HEK293T (cell line): ENCODE measurements around the gene CKMT2.

Source experiments
- CTCF ChIA-PET: fragments of 350-600 bp; formaldehyde crosslinking; extraction: SDS; loops from one replicate; lab custom pipeline; 2021; ENCODE audit warnings: antibody characterized with exemption, inconsistent platforms; lab: Yijun Ruan, JAX
- POLR2A ChIA-PET: fragments of 350-600 bp; formaldehyde crosslinking; extraction: SDS; loops from one replicate; lab custom pipeline; 2020; ENCODE audit warnings: antibody characterized with exemption, inconsistent platforms; lab: Yijun Ruan, JAX
- DNase-seq: peaks from one replicate; pipeline ENCODE4 v3.0.0; 2012; ENCODE audit warnings: mixed read lengths; ENCODE audit errors: extremely low spot score
- ARNT ChIP-seq: fragments of 450-650 bp; IDR thresholded peaks from 2 replicates; pipeline ENCODE4 v1.6.1; 2017; ENCODE audit warnings: mild to moderate bottlenecking
- BHLHE40 ChIP-seq: fragments of 450-650 bp; IDR thresholded peaks from 2 replicates; pipeline ENCODE4 v1.6.1; 2016; ENCODE audit warnings: mild to moderate bottlenecking, moderate library complexity, borderline replicate concordance
- CTBP1 ChIP-seq: fragments of 450-650 bp; IDR thresholded peaks from 2 replicates; pipeline ENCODE4 v1.6.1; 2016; ENCODE audit warnings: borderline replicate concordance
- ELF4 ChIP-seq: fragments of 450-650 bp; IDR thresholded peaks from 2 replicates; pipeline ENCODE4 v1.6.1; 2017; ENCODE audit warnings: antibody characterized with exemption
- FOXA1 ChIP-seq: fragments of 450-650 bp; IDR thresholded peaks from 2 replicates; pipeline ENCODE4 v1.6.1; 2016; ENCODE audit warnings: mild to moderate bottlenecking
- FOXK2 ChIP-seq: fragments of 450-650 bp; IDR thresholded peaks from 2 replicates; pipeline ENCODE4 v1.6.1; 2016; ENCODE audit warnings: mild to moderate bottlenecking
- FOXM1 ChIP-seq: fragments of 450-650 bp; IDR thresholded peaks from 2 replicates; pipeline ENCODE4 v1.6.1; 2017; ENCODE audit warnings: mild to moderate bottlenecking, borderline replicate concordance
- HDGF ChIP-seq: fragments of 450-650 bp; IDR thresholded peaks from 2 replicates; pipeline ENCODE4 v1.6.1; 2017; ENCODE audit warnings: antibody characterized with exemption, borderline replicate concordance
- L3MBTL2 ChIP-seq: fragments of 450-650 bp; conservative IDR thresholded peaks from 2 replicates; pipeline ENCODE4 v1.6.1; 2016; ENCODE audit warnings: mild to moderate bottlenecking
- LEF1 ChIP-seq: fragments of 450-650 bp; IDR thresholded peaks from 2 replicates; pipeline ENCODE4 v1.6.1; 2017; ENCODE audit warnings: mild to moderate bottlenecking, borderline replicate concordance
- NFRKB ChIP-seq: fragments of 450-650 bp; IDR thresholded peaks from 2 replicates; pipeline ENCODE4 v1.6.1; 2016; ENCODE audit warnings: mild to moderate bottlenecking, moderate library complexity
- SP1 ChIP-seq: fragments of 450-650 bp; IDR thresholded peaks from 2 replicates; pipeline ENCODE4 v1.6.1; 2017
- SUZ12 ChIP-seq: fragments of 450-650 bp; IDR thresholded peaks from 2 replicates; pipeline ENCODE4 v1.6.1; 2016; ENCODE audit warnings: mild to moderate bottlenecking
- TARDBP ChIP-seq: fragments of 450-650 bp; IDR thresholded peaks from 2 replicates; pipeline ENCODE4 v1.6.1; 2016
- ZNF384 ChIP-seq: fragments of 450-650 bp; IDR thresholded peaks from 2 replicates; pipeline ENCODE4 v1.6.1; 2016
- TF ChIP-seq, protein P1 (sequence below): fragments of 450-650 bp; IDR thresholded peaks from 2 replicates; pipeline ENCODE4 v1.6.1; 2016

The CKMT2 gene

DNA sequence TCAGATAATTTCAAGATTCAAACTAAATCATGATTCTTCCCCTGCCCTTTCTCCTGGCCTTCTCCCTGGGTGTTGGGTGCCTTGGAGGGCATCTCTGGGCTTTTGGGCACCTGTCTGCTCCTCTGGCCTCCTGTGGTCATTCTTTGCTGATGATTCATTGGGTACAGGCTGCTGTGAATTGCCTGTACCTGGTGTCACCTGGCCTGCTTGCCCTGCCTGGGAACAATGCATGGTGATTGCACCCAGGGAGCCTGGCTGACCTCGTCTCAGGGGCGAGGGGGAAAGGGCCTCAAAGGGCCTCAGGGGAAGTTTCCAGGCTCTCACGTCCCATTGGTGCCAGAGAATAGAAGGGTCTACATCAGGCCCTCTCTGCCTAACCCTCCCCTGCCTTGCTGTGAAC, 20.1 kb upstream of the CKMT2 start:
- POLR2A ChIA-PET: no interaction called here
- CTCF ChIA-PET: no interaction called here
- no peak for DNase-seq
- no peak for TF ChIP-seq FOXK2
- TF ChIP-seq BHLHE40: no peak
- TF ChIP-seq LEF1: no peak
- no peak for TF ChIP-seq HDGF
- no peak for TF ChIP-seq FOXA1
- TF ChIP-seq FOXM1: no peak
- TF ChIP-seq ARNT: no peak
- TF ChIP-seq TARDBP: no peak

DNA sequence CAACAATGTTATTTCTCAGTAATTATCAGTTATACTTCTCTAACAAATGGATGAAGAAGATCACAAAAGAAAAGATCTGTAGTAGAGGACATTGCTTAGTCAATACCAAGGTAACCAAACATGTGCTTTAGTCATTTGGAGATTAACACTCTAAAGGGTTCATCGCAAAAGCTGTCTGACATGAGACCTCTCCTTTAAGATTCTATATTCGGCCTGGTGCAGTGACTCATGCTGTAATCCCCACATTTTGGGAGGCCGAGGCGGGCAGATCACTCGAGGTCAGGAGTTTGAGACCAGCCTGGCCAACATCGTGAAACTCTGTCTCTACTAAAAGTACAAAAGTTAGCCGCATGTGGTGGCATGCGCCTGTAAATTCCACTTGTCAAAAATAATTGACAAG, 18.3 kb upstream of the CKMT2 start:
- no peak for DNase-seq
- POLR2A ChIA-PET: no interaction called here
- CTCF ChIA-PET: no interaction called here
- TF ChIP-seq HDGF: no peak
- TF ChIP-seq, protein P1, sequence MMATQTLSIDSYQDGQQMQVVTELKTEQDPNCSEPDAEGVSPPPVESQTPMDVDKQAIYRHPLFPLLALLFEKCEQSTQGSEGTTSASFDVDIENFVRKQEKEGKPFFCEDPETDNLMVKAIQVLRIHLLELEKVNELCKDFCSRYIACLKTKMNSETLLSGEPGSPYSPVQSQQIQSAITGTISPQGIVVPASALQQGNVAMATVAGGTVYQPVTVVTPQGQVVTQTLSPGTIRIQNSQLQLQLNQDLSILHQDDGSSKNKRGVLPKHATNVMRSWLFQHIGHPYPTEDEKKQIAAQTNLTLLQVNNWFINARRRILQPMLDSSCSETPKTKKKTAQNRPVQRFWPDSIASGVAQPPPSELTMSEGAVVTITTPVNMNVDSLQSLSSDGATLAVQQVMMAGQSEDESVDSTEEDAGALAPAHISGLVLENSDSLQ: no peak
- TF ChIP-seq L3MBTL2: no peak
- no peak for TF ChIP-seq SP1
- TF ChIP-seq FOXK2: no peak
- no peak for TF ChIP-seq FOXM1
- TF ChIP-seq ARNT: no peak
- no peak for TF ChIP-seq TARDBP

DNA sequence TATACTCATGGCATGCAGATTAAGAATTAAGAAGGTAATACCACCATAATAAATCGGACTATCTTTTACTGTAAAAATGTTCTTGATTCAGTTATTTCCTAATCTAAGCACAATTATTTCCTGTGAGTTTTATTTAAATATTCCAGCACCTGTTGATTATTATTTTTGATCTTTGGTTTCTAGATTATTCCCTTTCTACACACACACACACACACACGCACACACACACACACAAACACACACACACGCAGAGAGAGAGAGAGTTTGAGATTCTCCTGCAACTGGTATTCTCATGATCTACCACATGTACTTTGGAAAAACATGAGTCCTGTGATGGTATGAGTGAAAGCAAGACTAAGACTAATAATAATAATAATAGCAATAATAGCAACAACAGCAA, 17.0 kb upstream of the CKMT2 start:
- DNase-seq: no peak
- CTCF ChIA-PET: no interaction called here
- POLR2A ChIA-PET: no interaction called here
- TF ChIP-seq CTBP1 (no peak), LEF1 (no peak), SUZ12 (no peak), ARNT (no peak), FOXM1 (no peak), NFRKB (no peak), BHLHE40 (no peak), SP1 (no peak), FOXK2 (no peak)
- TF ChIP-seq, protein P1: no peak

DNA sequence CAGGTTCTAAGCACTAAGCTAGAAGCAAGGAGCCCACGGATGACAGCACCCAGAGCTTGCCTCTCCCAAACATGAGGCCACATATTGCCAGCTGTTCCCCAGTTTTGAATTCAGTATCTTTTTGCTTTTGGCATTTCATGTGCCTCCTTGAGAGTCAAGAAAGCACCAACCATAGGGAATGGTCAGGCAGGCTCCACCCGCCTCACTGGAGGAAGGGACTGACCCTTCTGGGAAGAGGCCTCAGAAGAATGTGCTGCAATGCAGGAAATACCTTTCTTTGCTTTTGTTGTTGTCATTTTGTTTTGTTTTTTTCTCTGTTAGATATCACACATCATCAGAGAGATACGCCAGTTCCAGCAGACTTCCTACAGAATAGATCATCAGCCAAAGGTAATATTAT, 13.7 kb upstream of the CKMT2 start:
- DNase-seq: no peak
- ChIA-PET CTCF (no interaction called here), POLR2A (no interaction called here)
- TF ChIP-seq NFRKB (no peak), FOXM1 (no peak), ZNF384 (no peak)

DNA sequence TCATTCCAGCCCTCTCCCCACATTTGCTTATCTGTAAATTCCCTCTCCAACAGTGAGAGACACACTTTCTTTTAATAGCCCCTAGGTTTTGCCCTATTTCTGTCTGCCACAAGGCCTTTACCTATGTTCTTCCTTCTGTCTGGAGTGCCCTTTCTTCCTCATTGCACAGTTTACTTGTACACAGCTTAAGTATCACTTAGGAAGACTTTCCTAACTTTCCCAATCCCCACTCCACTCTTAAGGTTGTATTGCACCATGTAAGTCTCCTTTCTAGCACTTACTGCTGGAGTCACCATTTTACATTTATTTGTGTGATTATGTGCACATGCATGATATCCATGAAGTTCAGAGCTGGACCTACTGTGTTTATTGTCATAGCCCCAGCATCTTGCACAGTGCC, 10.8 kb upstream of the CKMT2 start:
- CTCF ChIA-PET: no interaction called here

DNA sequence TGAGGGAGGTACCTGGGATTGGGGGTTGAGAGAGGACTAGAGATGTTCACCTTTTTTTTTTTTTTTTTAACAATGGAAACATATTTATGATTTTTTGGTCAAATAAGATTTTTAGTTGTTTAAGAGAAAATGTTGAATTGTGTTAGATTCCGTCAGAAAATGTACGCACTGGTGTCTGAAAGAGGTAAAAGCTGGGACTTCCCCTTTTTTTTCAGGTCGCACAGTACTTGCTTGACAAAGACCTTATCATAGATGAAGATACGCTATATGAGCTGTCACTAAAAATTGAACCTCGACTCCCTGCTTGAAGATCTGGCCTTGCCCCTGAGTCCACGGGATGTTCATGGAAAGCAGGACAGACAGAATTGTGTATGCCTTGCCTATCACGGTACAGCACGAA, 7.7 kb upstream of the CKMT2 start:
- POLR2A ChIA-PET: no interaction called here
- TF ChIP-seq SP1 (no peak), BHLHE40 (no peak), FOXA1 (no peak), LEF1 (no peak), HDGF (no peak), SUZ12 (no peak), FOXM1 (no peak), ARNT (no peak), CTBP1 (no peak), L3MBTL2 (no peak), ZNF384 (no peak), TARDBP (no peak), NFRKB (no peak), ELF4 (no peak), FOXK2 (no peak)
- TF ChIP-seq, protein P1: no peak
- CTCF ChIA-PET: no interaction called here
- no peak for DNase-seq

More for the DNA sequence above, 10.8 kb upstream of the CKMT2 start:
- no peak for TF ChIP-seq SP1
- no peak for TF ChIP-seq ZNF384
- no peak for TF ChIP-seq NFRKB
- no peak for TF ChIP-seq ELF4
- no peak for TF ChIP-seq FOXA1
- no peak for TF ChIP-seq TARDBP
- no peak for TF ChIP-seq L3MBTL2
- TF ChIP-seq FOXK2: no peak
- TF ChIP-seq CTBP1: no peak
- no peak for TF ChIP-seq BHLHE40
- no peak for TF ChIP-seq HDGF
- TF ChIP-seq SUZ12: no peak
- no peak for DNase-seq
- POLR2A ChIA-PET: no interaction called here

DNA sequence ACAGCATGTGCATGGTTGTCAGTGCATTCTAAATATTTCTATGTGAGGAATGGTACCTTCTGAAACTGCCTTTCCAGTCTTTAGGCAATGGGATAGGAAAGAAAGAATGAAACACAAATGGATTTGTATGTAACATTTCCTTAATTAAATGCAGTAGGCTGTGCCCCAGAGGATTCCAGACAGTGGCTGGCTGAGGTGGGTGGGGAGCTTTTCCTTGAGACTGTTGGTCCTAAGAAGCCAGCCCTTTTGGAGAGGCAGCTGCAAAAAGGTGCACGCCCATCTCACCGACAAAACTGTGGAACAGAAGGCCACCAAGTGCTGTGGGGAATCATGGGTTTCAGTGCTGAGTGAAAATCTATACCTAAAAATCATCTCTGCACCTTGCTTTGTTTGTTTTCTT, 6.8 kb upstream of the CKMT2 start:
- DNase-seq: no peak
- POLR2A ChIA-PET: no interaction called here
- TF ChIP-seq FOXM1: no peak
- TF ChIP-seq FOXA1: no peak
- no peak for TF ChIP-seq SP1
- TF ChIP-seq ARNT: no peak
- TF ChIP-seq HDGF: no peak
- TF ChIP-seq TARDBP: no peak
- TF ChIP-seq BHLHE40: no peak
- TF ChIP-seq, protein P1: no peak
- no peak for TF ChIP-seq CTBP1
- CTCF ChIA-PET: no interaction called here
